HG02610 (cell line): ENCODE data around the gene AKT1.
"Not testable (repeated sequence)": the region's sequence is repeated elsewhere in the genome, so short reads cannot be mapped to it uniquely, and the experiment has no call there.

ENCODE experiments used
- ATAC-seq: cut with Tn5 transposase; IDR thresholded peaks from one replicate; pipeline ENCODE4 v1.9.1; 2021; ENCODE audit warnings: mild to moderate bottlenecking, moderate library complexity; ENCODE audit not compliant: unreplicated experiment

Gene AKT1

DNA sequence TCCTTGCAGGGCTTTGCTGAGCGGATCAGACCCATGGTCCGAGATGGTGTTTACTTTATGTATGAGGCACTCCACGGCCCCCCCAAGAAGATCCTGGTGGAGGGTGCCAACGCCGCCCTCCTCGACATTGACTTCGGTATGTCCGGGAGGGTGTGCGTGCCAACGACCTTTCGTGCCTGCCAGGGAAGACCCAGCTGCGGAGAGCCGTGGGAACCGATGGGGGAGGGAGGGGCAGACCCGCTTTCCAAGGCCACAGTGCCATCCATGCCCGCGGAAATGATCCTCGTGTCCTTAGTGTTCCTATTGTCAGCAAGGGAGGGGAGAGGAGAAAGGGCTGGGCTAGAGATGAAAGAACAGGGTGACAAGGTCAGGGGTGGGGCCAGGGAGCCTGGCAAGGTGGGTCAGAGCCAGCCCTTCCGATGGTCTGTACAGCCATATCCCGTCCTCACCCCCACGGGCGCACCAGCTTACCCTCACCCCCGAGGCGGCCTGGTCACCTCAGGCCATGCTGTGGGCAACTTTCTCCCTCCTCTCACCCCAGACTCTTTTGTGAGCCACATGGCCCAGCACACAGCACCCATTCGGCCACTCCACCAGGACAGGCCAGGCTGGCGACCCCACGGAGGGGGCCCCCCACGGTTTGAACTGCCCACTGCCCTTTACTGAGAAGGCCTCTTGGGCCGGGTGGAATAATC is 54.3 kb downstream of the AKT1 start:
- ATAC-seq = no peak

DNA sequence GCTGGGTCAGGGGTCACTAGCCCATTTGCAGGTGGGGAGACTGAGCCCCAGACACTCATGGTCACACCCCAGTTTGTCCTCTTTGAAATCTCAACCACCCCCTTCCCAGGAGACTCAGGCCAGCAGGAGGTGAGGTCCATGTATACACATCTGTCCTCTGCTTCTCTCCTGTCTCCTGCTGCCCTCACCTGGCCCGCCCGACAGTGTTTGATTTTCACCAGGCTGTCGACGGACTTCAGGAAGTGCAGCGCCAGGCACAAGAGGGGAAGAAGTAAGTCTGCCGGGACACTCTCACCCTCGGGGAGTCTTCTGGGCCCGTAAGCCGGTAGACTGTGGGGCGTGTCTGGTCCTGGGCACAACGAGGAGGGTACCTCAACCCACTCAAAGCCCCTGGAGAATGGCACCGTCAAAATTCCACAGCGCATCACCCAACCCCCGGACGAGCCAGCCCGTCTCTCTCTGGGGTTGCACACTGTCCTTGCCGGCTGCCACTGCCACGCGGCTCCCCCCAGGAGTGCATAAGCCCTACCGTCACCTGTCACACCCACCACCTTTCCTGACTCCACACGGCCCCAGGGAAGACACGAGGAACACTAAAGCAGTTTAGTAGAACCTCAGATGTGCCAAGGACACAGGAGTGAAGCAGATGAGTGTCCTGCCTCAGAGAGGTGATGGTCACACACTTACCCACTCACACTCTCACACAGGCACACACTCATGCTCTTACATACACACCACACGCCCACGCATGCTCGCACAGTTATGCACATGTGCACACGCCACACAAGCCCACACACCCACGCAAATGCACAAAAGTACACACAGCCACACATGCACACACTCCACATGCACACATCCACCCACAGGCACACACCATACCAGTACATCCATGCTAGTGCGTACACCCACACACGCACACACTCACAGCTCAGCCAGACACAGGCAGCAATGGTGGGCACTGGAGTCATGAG is 55.7 kb downstream of the AKT1 start:
- no peak for ATAC-seq

DNA sequence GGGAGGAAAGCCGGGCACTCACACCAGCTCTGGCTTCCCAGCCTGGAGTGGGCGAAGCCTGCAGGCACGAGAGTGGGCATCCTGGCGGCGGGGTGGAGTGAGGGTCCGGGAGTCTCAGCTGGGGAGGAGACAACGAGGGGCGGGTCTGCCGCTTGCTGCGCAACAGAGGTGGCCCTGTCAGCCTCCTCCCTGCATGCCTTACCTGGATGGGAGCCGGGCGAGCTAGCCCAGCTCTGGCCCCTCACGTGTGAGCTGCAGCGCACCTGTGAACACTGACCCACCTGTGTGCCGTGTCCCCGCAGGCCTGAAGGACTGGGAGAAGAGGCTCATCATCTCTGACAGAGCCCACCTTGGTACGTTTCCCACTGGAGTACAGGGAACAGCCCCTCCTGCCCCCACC is 56.5 kb downstream of the AKT1 start:
- ATAC-seq = no peak

DNA sequence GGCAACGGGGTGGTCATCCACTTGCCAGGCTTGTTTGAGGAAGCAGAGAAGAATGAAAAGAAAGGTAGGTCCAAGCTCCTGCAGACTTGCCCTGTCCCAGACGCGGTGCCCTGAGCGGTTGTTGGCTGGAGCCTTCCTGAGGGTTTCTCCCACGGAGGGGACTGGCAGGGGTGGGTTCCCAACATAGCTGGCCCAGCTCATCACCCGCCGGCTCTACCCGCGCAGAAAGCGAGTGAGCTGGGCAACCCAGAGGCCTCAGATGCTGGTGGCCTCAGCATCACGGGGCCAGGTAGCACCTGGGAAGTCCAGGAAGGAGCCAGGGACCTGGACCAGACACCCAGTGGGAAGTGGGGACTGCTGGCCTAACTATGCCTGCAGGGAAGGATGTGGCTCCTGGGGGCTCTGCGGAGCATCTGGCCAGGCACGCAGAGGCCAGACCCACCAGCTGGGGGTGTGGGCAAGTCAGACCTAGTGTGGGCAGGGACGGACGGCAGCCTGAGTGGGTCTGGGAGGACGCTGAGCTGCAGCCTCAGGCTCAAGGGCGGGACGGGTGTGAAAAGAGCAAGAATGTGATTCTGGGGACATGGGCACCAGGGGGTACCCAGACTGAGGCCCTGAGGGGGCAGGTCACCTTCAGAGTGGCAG is 57.1 kb downstream of the AKT1 start:
- no peak for ATAC-seq

DNA sequence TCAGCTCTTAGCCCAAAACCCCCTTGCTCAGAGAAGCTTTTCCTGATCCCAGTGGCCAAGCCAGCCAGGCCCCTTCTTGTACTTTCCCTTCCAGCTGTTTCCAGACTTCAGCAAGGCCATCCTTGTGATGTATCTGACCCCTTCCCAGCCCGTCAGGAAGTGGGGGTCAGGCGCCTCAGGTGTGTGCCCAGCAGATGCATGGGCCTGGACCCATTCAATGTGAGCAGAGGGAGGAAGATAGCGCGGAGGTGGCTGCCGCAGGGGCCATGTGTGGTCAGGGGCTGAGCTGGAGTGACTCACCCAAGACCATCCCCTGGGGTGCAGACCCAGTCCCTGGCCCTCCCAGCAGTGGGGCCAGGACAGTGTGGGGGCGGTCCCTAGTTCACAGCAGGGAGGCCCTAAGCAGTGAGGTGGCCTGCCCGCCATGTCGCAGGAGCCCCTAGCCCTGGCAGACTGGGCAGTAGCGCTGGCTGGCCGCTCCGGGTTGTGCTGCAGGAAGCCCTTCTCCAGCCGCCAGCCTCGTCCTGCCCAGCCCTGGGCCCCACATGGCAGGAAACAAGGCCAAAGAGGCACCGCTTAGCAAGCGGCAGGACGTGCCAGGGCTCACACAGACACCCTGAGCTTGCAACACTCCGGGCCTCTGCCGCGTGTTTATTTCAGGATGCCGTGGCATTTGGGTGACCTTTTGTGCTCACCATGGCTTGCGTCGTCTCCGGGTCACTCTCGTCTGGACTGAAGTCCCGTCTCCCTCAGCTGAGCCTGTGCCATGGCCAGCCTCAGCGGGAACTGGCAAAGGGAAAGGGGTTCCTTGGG is 59.5 kb downstream of the AKT1 start:
- no peak for ATAC-seq

DNA sequence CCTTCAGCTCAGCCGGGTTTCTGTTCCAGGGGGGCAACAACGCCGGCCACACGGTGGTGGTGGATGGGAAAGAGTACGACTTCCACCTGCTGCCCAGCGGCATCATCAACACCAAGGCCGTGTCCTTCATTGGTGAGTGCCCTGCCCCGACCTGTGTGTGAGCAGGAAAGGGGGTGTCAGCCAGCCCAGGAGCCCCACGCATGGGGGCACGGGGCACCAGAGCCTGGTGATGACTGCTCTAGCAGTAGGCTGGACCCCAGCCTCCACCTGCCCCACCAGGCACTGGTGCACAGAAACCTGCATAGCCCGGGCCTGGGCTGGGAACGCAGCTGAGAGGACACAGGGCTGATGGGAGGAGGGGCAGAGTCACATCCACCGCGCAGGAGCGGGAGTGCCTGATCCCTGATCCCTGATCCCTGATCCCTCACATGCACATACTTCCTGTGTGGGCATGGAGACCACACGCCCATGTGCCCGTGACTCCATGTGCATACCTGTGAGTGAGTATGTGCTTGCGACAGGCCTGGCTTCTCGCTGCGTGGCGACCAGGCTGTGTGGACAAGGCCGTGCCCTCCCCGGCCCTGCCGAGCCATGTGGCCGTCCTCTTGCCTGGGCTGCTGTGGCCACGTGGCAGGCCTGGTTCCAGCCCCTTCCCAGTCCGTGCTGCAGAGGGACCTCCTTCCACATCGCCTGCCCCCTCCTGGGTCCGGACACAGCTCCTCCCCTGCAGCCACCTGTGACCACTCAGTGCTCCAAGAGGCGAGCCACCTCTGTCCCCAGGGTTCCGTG is 60.4 kb downstream of the AKT1 start:
- no peak for ATAC-seq

DNA sequence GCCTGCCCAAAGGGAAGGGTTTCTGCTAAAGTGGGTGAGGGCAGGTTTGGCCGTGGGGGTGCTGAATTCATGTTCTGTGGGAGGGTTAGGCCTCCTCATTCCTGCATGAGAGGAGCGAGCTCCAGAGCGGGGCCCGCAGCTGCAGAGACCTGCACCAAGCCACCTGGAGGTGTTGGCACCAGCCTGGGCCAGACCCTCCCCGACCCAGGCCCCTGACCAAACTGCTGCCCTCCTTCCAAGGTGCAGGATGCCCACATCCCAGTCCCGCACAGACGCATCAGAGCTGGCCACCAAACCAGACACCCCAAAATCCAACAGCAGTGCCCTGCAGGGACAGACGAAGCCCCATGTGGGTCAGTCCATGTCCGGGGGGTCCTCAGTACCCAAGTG is 61.0 kb downstream of the AKT1 start:
- no peak for ATAC-seq

DNA sequence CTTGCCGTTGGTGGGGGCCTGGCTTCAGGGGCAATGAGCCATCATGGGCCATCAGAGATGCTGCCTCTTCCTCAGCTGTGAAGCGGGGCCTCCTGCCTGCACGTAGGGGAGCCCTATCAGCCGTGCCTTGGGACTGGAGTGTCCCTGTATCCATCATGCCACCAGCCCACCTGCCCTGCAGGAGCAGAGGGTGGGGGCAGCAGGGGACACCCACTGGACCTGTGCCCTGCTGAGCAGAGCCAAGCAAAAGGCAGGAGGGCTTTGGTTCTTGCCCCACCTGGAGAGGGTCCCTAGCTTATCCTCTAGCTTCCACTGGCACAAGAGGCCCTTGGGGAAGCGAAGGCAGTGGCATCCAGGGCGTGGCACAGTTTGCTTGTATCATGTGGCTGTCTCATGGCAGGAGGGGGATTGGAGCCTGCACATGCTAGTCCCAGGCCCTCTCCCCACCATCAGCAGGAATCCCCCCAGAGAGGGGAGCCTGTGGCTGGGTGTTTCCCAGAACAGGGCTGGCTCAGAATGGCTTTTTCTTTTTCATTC is 61.4 kb downstream of the AKT1 start:
- ATAC-seq = no peak

DNA sequence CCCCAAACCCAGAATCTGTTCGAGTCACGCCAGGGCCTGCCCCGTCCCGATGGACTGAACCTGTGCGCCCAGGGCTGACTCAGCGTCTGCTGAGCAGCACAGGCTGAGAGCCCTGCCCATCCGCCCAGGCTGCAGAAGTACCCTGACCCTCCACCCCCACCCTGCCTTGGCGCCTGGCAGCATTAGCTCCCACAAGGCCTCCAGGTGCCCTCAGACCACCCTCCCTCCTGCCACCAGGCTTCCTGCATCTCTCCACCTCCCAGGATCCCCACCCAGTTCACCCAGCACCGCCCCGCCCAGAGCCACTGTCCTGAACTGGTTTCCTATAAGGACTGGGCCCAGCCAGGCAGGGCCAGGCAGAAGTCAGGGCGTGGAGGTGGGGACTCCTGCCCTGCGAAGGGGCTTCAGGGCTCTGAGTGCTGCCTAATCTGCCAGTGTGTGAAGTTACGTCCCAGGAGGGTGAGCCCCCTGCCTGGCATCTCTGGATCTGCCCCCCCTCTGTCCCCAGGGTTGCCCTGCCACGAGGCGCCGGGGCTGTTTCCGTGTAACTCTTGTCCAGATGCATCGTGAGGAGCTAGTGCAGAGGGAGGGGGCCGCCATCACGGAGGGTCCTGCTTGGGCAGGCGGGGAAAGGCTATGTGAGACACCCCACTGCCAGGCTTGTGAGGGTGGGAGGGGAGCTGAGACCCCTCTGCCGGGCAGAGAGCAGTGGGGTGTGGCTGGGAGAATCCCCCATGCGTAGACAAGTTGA is 62.4 kb downstream of the AKT1 start:
- ATAC-seq = no peak

DNA sequence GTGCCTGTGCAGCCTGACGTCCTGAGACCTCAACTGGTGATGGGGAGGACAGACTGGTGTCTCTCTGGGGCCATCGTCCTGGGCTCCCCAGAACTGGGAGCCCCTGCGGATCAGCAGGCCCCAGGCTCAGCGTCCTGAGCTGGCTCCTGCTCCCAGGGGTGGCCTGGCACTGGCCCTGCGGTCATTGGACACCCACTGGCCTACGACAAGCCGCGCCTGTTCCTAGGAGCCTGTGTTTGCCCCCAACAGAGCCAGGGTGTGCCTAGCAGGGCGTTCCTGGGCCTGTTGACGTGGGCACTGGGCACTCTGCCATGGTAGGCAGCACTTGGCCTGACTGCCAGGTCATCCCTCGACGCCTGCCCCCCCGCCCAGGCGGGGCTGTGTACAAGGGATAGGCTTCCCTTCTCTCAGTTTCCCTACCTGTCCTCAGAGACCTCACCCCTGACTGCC is 63.2 kb downstream of the AKT1 start:
- ATAC-seq = no peak

DNA sequence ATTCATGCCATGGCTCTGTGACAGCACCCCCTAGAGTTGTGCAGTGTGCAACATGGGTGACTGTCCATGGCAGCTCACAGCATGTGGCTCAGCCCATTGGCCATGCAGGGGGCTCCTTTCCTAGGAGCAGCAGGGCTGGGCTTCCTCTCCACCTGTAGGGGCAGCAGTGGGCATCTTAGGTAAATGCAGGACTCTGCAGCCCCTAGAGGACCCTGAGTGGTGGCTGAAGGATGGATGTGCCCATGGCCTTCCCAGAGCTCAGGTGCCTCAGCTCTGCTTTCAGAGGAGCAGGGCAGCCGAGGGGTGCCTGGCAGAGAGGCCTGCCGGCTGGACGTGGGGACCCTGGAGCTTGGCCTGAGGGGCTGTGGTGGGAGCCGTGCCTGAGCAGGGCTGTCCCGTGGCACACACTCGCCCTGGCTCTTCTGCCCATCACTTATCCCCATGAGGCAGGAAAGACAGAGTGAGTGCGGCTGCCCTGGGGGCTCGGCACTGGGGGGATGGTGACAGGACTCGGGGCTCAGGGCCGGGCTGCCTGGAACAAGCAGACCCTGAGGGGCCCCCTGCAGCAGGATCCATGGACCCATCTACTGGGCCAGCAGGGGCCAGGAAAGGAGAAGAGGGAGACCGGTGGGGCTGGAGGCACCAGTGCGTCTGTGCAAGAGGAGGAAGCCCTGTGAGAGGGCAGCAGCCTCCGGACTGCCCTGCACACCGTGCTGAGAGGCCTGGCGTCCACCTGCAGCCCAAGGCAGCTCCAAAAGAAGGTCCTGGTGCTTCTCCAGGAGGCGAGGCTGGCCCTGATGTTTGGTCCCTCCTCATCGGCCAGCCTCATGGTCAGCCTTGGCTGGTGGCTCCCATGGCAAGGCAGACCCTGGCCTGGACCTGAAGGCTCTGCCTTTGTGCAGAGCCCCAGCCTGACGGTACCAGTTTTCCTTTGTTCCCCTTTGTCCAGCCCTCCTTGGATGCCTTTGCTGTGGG is 63.9 kb downstream of the AKT1 start:
- no peak for ATAC-seq

DNA sequence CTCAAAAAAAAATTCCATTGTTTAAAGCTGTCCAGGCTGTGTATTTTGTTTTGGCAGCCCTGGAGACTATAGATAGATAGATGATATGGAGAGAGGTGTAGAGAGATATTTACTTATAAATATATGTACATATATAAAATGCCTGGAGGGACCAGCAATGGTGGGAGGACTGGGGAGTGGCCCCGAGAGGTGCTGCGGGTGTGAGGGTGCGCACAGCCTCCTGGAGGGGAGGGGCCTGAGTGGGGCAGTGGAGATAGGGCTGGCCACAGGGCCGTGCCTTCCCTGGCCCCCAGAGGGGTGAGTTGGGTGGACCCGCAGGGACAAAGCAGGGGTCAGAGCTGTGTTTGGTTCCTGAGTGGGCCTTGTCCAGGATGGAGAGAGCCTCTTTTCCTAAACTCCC is 65.1 kb downstream of the AKT1 start:
- ATAC-seq = no peak

DNA sequence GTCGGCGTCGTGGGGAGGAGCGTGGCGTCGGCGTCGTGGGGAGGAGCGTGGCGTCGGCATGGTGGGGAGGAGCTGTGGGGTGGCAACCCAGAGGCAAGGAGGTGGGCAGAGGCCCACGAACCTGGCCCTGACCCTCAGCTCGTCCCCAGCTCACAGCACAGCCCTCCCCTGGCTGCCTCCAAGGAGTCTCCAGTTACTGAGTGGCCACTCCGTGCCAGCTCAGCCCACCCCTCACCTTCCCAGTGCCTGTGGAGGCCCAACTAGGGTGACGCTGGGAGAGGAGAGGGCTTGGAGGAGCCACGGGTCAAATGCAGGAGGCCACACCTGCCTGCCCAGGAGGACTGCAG is 65.7 kb downstream of the AKT1 start:
- ATAC-seq = no peak

DNA sequence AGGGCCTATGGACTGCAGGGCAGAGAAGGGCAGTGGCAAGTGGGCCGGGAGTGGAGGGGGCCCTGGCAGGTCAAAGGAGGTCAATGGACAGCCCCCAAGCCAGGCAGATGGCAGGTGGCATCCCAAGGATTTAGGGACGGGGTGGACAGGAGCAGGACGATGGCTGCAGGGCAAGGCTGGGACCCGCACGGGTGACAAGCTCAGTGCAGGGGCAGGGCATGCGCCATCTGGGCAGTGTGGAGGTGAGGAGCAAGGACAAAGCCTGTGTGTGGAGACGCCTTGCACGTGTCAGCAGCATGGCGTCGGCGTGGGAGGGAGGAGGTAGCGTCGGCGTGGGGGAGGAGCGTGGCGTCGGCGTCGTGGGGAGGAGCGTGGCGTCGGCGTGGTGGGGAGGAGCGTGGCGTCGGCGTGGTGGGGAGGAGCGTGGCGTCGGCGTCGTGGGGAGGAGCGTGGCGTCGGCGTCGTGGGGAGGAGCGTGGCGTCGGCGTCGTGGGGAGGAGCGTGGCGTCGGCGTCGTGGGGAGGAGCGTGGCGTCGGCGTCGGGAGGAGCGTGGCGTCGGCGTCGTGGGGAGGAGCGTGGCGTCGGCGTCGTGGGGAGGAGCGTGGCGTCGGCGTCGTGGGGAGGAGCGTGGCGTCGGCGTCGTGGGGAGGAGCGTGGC is 66.2 kb downstream of the AKT1 start:
- not testable (repeated sequence) for ATAC-seq

DNA sequence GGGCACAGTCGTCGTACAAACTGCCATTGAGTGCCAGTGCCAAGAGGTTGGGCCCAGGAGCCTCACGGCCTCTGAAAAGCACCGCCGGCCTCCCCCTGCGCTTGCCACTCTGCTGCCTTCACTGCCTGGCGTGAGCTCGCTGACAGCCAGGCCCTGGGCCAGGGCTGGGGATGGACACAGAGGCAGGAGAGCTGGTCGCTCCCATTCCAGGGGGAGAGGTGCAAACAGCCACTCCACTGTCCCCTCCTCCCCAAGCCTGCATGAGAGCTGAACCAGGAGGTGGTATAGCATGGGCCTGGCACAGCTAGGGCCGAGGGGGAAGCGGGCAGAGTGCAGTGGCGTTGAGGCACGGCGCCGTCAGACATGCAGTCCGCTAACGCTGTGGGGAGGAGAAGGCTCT is 66.9 kb downstream of the AKT1 start:
- no peak for ATAC-seq

DNA sequence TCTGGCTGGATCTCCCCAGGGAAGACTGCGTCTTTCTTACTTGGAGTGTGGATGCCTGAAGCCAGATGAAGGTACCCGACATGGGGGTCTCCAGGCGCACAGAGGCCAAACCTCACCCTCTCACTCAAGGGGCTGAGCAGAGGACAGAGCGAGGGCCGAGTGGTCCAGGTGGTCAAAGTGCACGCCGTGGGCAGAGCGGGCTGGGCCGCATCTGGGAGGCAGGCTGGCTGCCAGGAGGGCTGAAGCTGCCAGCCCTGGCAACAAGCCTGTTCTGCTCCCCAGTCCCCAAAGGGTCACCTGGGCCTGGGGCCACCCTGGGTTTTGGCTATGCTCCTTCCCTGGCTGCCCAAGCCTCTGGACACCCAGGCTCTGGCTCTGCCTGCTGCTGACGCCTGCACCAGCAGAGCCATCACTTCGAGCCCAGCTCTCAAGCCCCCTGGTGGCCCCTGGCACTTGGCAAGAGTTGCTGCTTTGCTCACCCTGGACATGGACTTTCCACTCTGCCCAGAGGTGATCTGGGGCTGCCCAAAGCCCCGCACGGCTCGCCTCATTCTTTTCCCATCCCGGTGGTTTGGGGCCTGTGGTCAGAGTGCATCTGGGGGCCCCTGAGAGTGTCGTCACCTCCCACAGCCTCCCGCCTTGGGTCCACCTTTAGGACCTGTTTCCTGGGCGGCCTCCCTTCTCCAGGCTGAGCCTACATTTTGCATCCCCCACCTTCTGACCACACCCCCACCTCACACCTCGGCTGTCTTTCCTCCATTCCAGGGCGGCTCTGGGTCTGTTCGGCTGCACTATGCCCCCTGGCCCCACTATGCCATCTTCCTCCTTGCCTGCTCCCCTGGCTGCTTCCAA is 68.7 kb downstream of the AKT1 start:
- no peak for ATAC-seq
